ENCODE measurements around the gene SERPINH1.

- TF ChIP-seq YY1 (IDR thresholded peaks at IDR 0.05; ENCODE audit: insufficient read depth, insufficient read length): no peak
- TF ChIP-seq ZNF274 (IDR thresholded peaks at IDR 0.05; ENCODE audit: low read depth, low read length): no peak
- no peak for TF ChIP-seq SUZ12 (IDR thresholded peaks at IDR 0.05; ENCODE audit: extremely low read depth, insufficient read depth, insufficient read length)
Observed at GRCh38 chr11:75600356-75600755, 38.3 kb downstream of the SERPINH1 start.
